AG09309 (cell line): Measurements from ENCODE around the gene TRDMT1.

Experiments used
- DNase-seq: peaks from one replicate; pipeline ENCODE4 v3.0.0-alpha.2; 2010; ENCODE audit warnings: low read depth
- H3K4me3 ChIP-seq: 2 replicates; pipeline ENCODE4 v1.5.1; 2011; ENCODE audit warnings: mild to moderate bottlenecking, low read depth, low read length, moderate library complexity; ENCODE audit not compliant: control insufficient read depth
- TF ChIP-seq, protein P1 (sequence below): IDR thresholded peaks from 2 replicates; pipeline ENCODE4 v1.5.1; 2011; ENCODE audit warnings: mild to moderate bottlenecking, low read depth, low read length, inconsistent platforms; ENCODE audit not compliant: insufficient read depth, control insufficient read depth; ENCODE audit errors: missing control alignments

Gene TRDMT1

DNA sequence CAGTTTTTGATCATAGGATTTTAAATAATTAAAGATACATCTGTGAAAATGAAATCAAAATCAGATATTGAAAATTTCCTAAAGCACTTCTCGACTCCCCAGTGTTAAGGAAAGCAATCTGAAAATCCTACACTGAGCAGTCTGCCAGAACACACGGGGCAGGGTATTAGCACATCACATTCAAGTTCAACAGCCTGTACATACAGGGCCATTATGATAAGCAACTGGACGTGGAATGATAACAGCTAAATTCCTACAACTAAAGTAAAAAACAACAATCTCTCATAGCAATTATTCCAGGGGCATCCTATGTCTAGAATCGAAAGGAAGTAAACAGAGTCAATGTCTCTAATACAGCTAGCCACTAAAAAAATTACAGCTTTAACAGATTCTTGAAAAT lies 31.7 kb downstream of the TRDMT1 start:
- TF ChIP-seq, protein P1, sequence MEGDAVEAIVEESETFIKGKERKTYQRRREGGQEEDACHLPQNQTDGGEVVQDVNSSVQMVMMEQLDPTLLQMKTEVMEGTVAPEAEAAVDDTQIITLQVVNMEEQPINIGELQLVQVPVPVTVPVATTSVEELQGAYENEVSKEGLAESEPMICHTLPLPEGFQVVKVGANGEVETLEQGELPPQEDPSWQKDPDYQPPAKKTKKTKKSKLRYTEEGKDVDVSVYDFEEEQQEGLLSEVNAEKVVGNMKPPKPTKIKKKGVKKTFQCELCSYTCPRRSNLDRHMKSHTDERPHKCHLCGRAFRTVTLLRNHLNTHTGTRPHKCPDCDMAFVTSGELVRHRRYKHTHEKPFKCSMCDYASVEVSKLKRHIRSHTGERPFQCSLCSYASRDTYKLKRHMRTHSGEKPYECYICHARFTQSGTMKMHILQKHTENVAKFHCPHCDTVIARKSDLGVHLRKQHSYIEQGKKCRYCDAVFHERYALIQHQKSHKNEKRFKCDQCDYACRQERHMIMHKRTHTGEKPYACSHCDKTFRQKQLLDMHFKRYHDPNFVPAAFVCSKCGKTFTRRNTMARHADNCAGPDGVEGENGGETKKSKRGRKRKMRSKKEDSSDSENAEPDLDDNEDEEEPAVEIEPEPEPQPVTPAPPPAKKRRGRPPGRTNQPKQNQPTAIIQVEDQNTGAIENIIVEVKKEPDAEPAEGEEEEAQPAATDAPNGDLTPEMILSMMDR, result no peak
- no peak overlapping the region for H3K4me3 ChIP-seq
- DNase-seq, result no peak

DNA sequence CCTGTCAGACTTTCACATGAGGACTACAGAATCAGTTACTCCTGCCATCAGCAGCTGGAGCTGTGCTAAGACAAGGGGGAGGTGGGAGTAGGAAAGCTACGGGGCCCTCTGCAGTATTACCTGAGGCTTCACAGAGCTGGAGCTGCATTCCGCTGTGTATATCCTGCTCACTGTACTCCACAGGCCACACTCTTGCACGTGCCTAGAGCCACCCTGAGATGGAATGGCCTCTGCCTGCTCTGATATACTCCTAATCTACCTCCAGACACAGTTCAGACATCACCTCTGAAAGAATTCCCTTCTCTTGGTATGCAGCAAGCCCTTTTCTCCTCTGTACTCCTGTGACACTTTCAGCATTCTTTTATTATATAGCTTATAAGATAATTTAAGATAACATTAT lies 34.8 kb downstream of the TRDMT1 start:
- TF ChIP-seq, protein P1, result no peak
- no peak overlapping the region for H3K4me3 ChIP-seq
- DNase-seq, result no peak

DNA sequence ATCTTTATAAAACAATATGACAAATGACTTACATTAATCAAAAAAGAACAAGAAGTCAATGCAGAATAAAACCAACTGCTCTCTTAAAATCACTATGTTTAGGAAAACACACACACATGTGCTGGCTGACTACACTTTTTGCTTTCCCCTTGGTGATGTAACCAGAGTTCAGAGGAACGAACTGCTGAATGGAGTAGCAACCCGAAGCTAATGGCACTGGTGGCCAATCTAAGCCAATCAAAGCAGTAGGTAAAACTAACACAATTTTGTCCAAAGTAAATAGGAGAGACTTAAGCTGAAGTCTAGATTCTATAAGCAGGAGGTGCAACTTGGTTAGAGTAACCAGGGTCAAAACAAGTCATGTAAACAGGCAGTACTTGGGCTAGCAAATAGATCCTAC lies 38.6 kb downstream of the TRDMT1 start:
- TF ChIP-seq, protein P1, result no peak
- H3K4me3 ChIP-seq, result no peak overlapping the region
- DNase-seq, result no peak

DNA sequence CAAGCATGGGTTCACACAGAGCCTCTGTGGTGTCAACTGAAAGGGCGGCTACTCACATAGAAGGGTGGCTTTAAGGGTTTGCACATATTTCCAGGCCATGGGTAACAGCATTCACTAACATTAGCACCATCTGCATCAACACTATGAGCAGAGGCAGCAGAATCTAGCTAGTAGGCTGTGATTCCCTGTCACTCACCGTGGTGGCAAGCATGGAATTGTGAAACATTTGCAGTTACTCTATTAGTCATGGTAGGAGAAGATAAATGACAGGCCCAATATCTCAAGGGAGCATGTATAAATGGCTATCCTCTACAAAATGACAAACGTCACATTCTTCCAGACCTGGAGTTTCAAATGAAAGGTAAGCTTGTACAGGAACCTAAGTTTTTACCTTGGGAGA lies 39.7 kb downstream of the TRDMT1 start:
- TF ChIP-seq, protein P1, result no peak
- DNase-seq, result no peak

DNA sequence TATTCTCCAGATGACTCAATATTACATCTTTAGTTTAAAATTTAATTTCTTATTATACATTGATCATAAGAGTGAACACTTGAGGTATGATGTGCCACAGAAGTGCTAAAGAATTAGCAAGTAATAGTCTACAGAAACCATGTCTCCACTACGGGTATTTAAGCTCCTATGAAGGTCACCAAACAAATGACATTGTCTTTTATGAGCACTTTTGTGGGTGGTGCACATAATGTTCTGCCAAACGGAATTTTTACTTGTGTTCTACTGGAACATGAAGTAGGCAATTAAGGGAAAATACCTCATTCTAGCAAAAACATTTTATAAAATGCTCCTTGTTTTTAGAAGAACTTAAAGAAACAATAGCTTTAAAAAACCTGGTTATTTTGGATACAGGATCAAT lies 44.4 kb downstream of the TRDMT1 start:
- TF ChIP-seq, protein P1, result no peak
- DNase-seq, result no peak
- H3K4me3 ChIP-seq, result no peak overlapping the region

More for the DNA sequence above, 39.7 kb downstream of the TRDMT1 start:
- no peak overlapping the region for H3K4me3 ChIP-seq

DNA sequence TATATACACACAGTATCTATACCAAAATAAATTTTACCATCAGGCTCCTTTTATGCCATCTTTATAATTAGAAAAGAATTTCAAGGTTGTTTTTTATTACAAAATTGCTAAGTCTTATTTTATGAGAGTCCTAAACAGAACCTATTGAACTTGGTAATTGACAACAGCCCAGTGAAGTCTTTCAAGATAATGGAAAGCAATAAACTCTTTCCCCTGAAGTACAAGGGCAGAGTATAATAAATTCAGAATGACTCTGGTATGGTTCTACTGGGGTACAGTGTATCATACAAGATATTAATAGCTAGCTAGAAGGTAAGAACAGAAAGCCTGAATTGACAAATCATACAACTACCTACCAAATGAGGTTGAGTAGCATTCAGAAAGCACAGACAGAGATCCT lies 45.6 kb downstream of the TRDMT1 start:
- TF ChIP-seq, protein P1, result no peak

DNA sequence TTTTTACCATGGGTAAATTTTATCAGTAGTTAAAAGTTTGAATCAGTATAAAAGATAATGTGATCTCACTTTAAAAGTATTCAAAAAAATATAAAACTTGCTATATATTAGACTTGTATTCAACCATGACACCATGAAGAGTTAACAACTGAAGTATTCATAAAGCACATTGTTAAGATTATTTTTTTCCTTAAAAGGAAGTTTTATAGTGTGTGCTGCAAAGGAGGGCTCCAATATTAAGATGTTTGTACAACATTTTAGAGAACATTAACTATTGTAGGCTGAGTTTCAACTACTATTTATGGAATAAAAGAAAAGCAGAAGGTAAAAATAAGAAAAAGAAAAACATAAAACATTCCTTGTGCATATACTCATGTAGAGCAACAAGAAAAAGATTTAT lies 47.4 kb downstream of the TRDMT1 start:
- TF ChIP-seq, protein P1, result no peak
- DNase-seq, result no peak
- H3K4me3 ChIP-seq, result no peak overlapping the region

More for the DNA sequence above, 45.6 kb downstream of the TRDMT1 start:
- DNase-seq, result no peak
- H3K4me3 ChIP-seq, result no peak overlapping the region
